ENCODE data around the gene PTPRN2. TPM values are rescaled to one million over a fixed set of nuclear protein-coding genes. Genes with fewer than 3 reads are reported as not detected.

The PTPRN2 gene
- total RNA-seq, 1 experiment from 2014 or later, result 0.11 TPM

- H3K36me3 ChIP-seq (ENCODE audit: insufficient read depth, low read length, poor library complexity, severe bottlenecking), result no peaks in the 10 kb centered on the region
- intact Hi-C loops (cut with micrococcal nuclease; ENCODE audit: unreplicated experiment), result no loop called here
- no peak for DNase-seq (ENCODE audit: low spot score)
- no peak overlapping the region for H3K4me3 ChIP-seq (ENCODE audit: low read depth, low read length, poor library complexity, severe bottlenecking)
- no peak overlapping the region for H3K27ac ChIP-seq (ENCODE audit: low read depth, low read length, poor library complexity, severe bottlenecking)
- ChIA-PET CTCF (no interaction called here), POLR2A (ENCODE audit: low non-redundant PET) (no interaction called here)
- H3K27me3 ChIP-seq (replicated peaks; ENCODE audit: insufficient read depth, low read depth, low read length, poor library complexity), result peaks cover 6% of the 10 kb centered on the region
- no TSS peak for BruUV-seq (replicated peaks)
- H3K9me3 ChIP-seq (ENCODE audit: low read depth, low read length, poor library complexity, severe bottlenecking), result peaks cover 14% of the 10 kb centered on the region
- H3K4me1 ChIP-seq (ENCODE audit: insufficient read depth, low read length, poor library complexity, severe bottlenecking), result no peaks in the 10 kb centered on the region
- TF ChIP-seq CTCF (conservative IDR thresholded peaks at IDR 0.05; ENCODE audit: low read depth, low read length) (no peak), EZH2 (IDR thresholded peaks at IDR 0.05; ENCODE audit: borderline replicate concordance, low read depth, low read length, poor library complexity, severe bottlenecking) (no peak)
Observed at GRCh38 chr7:158292948-158293347, 294.7 kb downstream of the PTPRN2 start.

- no TSS peak for BruUV-seq (replicated peaks)
- TF ChIP-seq EZH2 (IDR thresholded peaks at IDR 0.05; ENCODE audit: borderline replicate concordance, low read depth, low read length, poor library complexity, severe bottlenecking) (no peak), CTCF (conservative IDR thresholded peaks at IDR 0.05; ENCODE audit: low read depth, low read length) (no peak)
- Histone ChIP-seq H3K4me1 (ENCODE audit: insufficient read depth, low read length, poor library complexity, severe bottlenecking) (no peaks in the 10 kb centered on the region), H3K27me3 (replicated peaks; ENCODE audit: insufficient read depth, low read depth, low read length, poor library complexity) (no peaks in the 10 kb centered on the region), H3K27ac (ENCODE audit: low read depth, low read length, poor library complexity, severe bottlenecking) (no peak overlapping the region), H3K9me3 (ENCODE audit: low read depth, low read length, poor library complexity, severe bottlenecking) (peaks cover 21% of the 10 kb centered on the region), H3K4me3 (ENCODE audit: low read depth, low read length, poor library complexity, severe bottlenecking) (no peak overlapping the region), H3K36me3 (ENCODE audit: insufficient read depth, low read length, poor library complexity, severe bottlenecking) (no peaks in the 10 kb centered on the region)
- CTCF ChIA-PET, result no interaction called here
- intact Hi-C loops (cut with micrococcal nuclease; ENCODE audit: unreplicated experiment), result no loop called here
- no peak for DNase-seq (ENCODE audit: low spot score)
- POLR2A ChIA-PET (ENCODE audit: low non-redundant PET), result interaction anchor here (0.6 kb wide), 1 partner anchor 1277 kb away, joined by 3 read pairs; no protein-coding TSS in a partner anchor
Observed at GRCh38 chr7:158291998-158292397, 295.6 kb downstream of the PTPRN2 start.

GRCh38 chr7:158289761-158290523, 297.7 kb downstream of the PTPRN2 start:
- no peak for TF ChIP-seq CTCF (conservative IDR thresholded peaks at IDR 0.05; ENCODE audit: low read depth, low read length)
- TF ChIP-seq EZH2 (IDR thresholded peaks at IDR 0.05; ENCODE audit: borderline replicate concordance, low read depth, low read length, poor library complexity, severe bottlenecking), result no peak
- POLR2A ChIA-PET (ENCODE audit: low non-redundant PET), result no interaction called here
- no peak overlapping the region for H3K4me3 ChIP-seq (ENCODE audit: low read depth, low read length, poor library complexity, severe bottlenecking)
- H3K27ac ChIP-seq (ENCODE audit: low read depth, low read length, poor library complexity, severe bottlenecking), result no peak overlapping the region
- H3K4me1 ChIP-seq (ENCODE audit: insufficient read depth, low read length, poor library complexity, severe bottlenecking), result no peaks in the 10 kb centered on the region
- intact Hi-C loops (cut with micrococcal nuclease; ENCODE audit: unreplicated experiment), result no loop called here
- CTCF ChIA-PET, result no interaction called here
- no peak for DNase-seq (ENCODE audit: low spot score)
- no TSS peak for BruUV-seq (replicated peaks)
- no peaks in the 10 kb centered on the region for H3K27me3 ChIP-seq (replicated peaks; ENCODE audit: insufficient read depth, low read depth, low read length, poor library complexity)
- peaks cover 35% of the 10 kb centered on the region for H3K9me3 ChIP-seq (ENCODE audit: low read depth, low read length, poor library complexity, severe bottlenecking)
- H3K36me3 ChIP-seq (ENCODE audit: insufficient read depth, low read length, poor library complexity, severe bottlenecking), result no peaks in the 10 kb centered on the region

All from A673 (cell line).